AG09319 (cell line): Measurements from ENCODE around the gene NPIPA1.
"Not testable (repeated sequence)": the region's sequence is repeated elsewhere in the genome, so short reads cannot be mapped to it uniquely, and the experiment has no call there.

Source experiments
- DNase-seq: peaks from one replicate; pipeline ENCODE4 v3.0.0-alpha.2; 2010; ENCODE audit warnings: low read depth; ENCODE audit errors: extremely low read depth
- CTCF ChIP-seq: IDR thresholded peaks from 2 replicates; pipeline ENCODE4 v1.5.1; 2011; ENCODE audit warnings: low read depth, mild to moderate bottlenecking, inconsistent platforms, low read length, moderate library complexity

The NPIPA1 gene

DNA sequence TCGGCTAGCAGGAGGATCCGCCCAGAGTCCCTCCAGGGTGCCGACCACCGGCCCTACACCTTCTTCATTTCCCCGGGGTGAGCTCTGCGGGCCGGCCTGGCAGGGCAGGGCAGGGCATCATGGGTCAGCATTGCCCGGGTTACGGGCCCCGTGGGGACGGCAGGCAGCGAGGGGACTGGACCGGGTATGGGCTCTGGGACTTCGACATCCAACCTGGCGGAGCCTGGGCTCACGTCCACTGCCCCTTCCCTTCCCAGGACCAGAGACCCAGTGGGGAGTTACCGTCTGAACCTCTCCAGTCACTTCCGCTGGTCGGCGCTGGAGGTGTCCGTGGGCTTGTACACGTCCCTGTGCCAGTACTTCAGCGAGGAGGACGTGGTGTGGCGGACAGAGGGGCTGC, 7.0 kb upstream of the NPIPA1 start:
- not testable (repeated sequence) for DNase-seq

DNA sequence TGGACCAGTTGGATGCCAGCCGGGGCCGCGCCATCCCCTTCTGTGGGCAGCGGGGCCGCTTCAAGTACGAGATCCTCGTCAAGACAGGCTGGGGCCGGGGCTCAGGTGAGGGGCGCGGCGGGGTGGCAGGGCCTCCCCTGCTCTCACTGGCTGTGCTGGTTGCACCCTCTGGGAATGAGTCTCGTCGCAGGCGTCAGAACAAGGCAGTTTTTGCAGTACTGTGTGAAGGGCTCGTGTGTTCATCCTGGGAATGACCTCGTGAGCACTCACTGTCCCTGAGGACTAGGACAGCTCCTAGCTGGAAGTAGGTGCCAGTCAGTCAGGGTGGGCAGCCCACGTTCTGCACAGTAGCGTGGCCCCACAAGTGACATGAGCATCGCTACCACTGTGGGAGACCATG, 6.3 kb upstream of the NPIPA1 start:
- not testable (repeated sequence) for DNase-seq

- not testable (repeated sequence) for DNase-seq
Observed at GRCh38 chr16:14932581-14933375, 4.5 kb upstream of the NPIPA1 start.

DNA sequence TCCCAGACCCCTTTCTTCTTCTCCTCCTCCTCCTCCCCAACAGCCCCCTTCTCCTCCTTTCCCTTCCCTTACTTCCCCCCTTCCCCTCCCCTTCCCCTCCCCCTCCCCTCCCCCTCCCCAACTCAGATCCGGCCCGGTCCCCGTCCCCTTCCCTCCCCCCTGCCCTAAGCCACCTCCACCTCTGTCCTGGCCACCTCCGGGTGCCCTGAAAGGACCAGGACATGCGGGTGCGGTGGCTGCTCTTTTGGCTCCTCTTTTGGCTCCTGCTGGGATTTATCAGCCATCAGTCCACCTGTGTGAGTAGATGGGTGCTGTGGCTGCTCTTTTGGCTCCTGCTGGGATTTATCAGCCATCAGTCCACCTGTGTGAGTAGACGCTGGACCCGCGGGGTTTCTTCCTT, 751 bp downstream of the NPIPA1 start:
- DNase-seq = not testable (repeated sequence)

GRCh38 chr16:14942686-14943085, 5.4 kb downstream of the NPIPA1 start:
- DNase-seq = not testable (repeated sequence)

DNA sequence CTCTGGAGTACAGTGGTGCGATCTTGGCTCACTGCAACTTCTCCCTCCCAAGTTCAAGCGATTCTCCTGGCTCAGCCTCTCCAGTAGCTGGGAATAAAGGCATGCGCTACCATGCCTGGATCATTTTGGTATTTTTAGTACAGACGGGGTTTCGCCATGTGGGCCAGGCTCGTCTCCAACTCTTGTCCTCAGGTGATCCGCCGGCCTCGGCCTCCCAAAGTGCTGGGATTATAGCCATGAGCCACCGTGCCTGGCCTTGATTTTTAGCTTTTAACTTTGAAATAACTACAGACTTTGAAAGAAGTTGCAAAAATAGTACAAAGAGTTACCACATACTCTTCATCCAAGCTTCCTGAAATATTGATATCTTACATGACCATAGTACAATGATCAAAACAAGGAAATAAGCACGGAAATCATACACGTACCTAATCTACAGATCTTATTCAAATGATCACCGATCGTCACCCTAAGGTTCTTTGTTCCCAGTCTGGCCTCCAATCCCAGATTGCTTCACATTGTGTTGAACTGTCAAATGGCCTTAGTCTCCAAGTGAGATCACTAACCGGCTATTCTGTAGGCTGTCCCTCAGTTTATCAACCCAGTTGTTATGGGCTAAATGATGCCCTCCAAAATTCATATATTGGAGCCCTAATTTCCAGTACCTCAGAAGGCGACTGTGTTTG, 18.4 kb downstream of the NPIPA1 start:
- no peak for TF ChIP-seq CTCF
- DNase-seq = no peak

DNA sequence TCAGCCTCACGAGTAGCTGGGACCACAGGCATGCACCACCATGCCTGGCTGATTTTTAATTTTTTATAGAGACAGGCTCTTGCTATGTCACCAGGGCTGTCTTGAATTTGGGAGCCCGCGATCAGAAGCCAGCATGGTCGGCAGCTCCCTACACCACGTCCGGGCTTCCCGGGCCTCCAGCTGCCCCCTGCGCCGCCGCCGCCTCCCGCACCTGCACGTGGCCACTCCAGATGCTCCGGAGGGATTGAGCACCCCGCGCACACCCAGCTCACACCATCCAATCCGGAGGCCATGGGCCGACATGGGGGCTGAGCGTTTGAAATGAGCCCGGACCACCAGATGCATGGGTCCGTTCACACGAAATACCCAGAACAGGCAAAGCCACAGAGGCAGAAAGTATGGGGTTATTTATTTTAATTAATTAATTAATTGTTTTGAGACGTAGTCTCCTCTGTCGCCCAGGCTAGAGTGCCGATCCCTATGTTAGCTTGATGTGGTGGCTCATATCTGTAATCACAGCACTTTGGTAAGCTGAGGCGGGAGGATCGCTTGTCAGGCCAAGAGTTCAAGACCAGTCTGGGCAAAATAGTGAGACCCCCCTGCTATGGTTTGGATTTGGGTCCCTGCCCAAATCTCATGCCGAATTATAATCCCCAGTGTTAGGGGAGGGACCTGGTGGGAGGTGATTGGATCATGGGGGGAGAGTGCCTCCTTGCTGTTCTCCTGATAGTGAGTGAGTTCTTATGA, 20.5 kb downstream of the NPIPA1 start:
- no peak for DNase-seq
- no peak for TF ChIP-seq CTCF

GRCh38 chr16:14958323-14958600, 21.0 kb downstream of the NPIPA1 start:
- no peak for DNase-seq
- no peak for TF ChIP-seq CTCF

DNA sequence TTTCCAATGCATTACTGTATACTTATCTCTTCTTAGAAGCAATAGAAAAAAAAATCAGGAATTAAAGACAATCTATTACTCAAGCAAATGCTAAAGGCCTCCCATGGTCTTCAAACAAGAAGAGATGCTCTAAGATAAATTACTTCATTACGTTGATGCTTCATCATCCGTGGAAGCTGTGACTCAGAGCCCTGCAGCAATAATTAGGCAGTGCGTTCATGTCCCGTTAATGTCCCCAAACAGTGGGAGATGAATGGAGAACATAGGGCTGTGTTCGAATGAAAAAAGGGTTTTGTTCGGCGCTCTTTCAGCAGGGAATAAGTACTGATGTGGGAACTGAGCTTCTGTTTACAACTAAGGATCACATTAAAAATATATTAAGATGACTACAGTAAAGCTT, 21.7 kb downstream of the NPIPA1 start:
- no peak for DNase-seq
- no peak for TF ChIP-seq CTCF

- TF ChIP-seq CTCF = no peak
Observed at GRCh38 chr16:14961405-14962186, 24.4 kb downstream of the NPIPA1 start.

More at GRCh38 chr16:14961405-14962186, 24.4 kb downstream of the NPIPA1 start:
- no peak for DNase-seq
